GM19240 (cell line): ENCODE data around the gene HARS1.
"Not testable (repeated sequence)": the region's sequence is repeated elsewhere in the genome, so short reads cannot be mapped to it uniquely, and the experiment has no call there.

Experiments used
- DNase-seq: peaks from one replicate; pipeline ENCODE4 v3.0.0; 2011; ENCODE audit warnings: low spot score; ENCODE audit not compliant: insufficient read length

Gene HARS1, protein sequence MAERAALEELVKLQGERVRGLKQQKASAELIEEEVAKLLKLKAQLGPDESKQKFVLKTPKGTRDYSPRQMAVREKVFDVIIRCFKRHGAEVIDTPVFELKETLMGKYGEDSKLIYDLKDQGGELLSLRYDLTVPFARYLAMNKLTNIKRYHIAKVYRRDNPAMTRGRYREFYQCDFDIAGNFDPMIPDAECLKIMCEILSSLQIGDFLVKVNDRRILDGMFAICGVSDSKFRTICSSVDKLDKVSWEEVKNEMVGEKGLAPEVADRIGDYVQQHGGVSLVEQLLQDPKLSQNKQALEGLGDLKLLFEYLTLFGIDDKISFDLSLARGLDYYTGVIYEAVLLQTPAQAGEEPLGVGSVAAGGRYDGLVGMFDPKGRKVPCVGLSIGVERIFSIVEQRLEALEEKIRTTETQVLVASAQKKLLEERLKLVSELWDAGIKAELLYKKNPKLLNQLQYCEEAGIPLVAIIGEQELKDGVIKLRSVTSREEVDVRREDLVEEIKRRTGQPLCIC

DNA sequence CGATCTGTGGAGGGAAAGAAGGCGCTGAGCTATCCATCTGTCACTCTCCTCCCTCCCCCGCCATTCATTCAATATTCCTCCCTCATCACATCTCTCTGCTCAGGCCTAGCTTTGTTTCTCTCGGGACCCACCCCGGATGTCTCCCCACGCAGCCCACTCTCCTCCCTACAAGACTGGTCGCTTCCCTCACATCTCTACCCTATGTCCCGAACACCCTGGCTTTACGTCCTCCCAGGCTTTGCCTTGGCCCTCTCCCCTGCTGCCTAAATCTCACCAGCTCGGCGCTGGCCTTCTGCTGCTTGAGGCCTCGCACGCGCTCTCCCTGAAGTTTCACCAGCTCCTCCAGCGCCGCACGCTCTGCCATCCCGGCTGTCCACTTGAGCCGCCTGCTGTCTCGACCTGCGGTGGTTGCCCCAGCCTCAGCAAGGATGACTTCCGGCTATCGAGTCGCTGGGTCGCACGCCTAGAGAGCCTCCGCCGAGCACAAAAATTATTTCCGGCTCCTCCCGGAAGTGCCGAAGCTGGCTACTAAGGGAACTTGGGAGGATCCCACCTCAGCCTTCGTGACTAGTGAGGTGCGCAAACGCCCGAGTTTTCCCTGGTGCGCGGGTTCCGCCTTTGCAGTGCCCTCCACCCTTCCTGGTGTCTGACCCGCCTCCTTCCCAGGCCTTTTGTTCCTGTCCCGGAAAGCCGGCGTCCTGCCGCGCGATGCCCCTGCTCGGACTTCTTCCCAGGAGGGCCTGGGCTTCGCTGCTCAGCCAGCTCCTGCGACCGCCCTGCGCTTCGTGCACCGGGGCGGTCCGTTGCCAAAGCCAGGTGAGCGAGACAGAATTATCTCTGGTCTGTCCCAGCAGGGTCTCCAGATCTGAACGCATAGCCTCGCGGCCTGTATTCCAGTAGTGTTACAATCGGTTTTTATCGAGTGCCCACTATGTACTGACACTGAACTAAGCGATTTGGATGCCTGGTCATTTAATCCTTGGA lies at the start of gene HARS1, which contains the start of gene HARS2:
Gene HARS1 (minus strand): TSS at position 430 of the 984 bp plus-strand sequence. CDS start 66 bp downstream, at position 364.
Gene HARS2 (plus strand): TSS at position 515 of the 984 bp plus-strand sequence. CDS start 194 bp downstream, at position 709.
- peak; percentile 87 for DNase-seq

DNA sequence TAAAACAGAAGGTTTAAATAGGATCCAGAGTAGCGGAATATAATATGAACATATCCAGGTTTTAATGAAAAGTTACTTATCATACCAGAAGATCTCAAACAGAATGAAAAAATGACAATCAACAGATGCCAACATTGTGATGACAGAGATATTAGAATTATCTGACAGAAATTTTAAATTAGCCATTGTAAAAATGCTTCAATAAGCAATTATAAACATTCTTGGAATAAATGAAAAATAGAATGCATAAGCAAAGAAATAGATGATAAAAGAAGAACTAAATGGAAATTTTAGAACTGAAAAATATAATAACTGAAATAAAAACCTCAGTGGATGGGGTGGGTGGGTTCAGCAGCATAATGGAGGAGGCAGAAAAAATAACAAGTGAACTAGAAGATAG lies 46.3 kb upstream of the HARS1 start:
- no peak for DNase-seq

DNA sequence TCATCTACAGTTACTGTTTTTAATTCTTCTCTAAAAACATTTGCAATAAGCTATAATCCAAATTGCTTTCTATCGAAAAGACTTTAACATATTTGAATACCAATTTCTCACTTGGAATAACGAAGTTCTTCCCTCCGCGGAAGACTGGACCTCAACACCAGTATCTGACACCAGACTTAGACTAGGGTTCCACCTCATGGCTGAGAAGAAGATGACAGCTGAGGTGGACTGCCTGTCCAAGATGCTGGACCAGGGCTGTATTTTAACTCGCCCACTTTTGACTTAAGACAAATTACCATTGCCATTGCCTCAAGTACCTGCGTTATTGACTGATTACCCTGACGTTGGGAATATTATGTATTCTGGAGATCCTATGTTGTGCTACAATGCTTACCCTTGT lies 43.2 kb upstream of the HARS1 start:
- DNase-seq: no peak

GRCh38 chr5:140733098-140733497 lies 41.9 kb upstream of the HARS1 start:
- DNase-seq: no peak

DNA sequence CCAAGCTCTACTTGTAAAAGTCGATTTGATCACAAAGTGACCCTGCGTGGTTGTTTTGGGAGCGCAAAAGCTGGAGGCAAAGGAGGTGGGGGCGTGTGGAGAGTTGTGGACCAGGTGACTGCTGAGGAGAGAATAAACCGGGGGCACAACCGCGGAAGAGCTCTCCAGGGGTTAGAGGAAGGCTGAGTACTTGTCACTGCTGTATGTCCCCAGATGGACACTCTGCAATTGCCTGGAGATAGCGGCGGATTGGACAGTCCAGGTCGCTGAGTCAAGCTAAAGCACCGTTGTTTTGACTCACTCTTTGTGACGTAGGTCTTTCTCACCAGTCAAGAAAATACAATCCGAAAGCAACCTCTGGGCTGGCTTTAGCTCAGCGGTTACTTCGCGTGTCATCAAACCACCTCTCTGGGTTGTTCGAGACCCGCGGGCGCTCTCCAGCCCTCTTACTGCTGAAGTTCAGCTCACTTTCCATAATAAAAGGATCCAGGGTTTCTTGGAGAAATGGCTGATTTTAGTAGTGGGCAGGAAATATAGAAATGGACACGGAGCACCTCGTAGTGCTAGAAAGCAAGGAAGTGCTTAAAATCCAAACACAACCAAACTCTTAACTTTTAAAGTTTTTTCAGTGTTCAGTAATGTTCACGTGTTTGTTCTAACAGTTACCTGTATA lies 34.8 kb upstream of the HARS1 start:
- peak; percentile 24 for DNase-seq

GRCh38 chr5:140721395-140721794 lies 30.2 kb upstream of the HARS1 start:
- not testable (repeated sequence) for DNase-seq

- not testable (repeated sequence) for DNase-seq
These were observed 29.6 kb upstream of the HARS1 start for GRCh38 chr5:140720738-140721137.

GRCh38 chr5:140718266-140718592 lies 27.1 kb upstream of the HARS1 start:
- DNase-seq: no peak

DNA sequence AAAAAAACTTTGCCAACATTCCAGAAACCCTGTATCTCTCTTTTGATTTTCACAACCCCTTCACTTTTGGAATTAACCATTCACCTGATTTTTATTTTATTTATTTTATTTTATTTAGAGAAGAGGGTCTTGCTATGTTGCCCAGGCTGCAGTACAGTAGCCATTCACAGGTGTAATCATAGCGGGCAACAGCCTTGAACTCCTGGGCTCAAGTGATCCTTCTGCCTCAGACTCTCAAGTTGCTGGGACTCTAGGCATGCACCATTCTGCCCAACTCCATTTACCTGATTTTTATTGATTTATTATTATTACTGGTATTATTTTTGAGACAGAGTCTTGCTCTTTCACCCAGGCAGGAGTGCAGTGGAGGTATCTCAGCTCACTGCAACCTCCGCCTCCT lies 25.1 kb upstream of the HARS1 start:
- not testable (repeated sequence) for DNase-seq

DNA sequence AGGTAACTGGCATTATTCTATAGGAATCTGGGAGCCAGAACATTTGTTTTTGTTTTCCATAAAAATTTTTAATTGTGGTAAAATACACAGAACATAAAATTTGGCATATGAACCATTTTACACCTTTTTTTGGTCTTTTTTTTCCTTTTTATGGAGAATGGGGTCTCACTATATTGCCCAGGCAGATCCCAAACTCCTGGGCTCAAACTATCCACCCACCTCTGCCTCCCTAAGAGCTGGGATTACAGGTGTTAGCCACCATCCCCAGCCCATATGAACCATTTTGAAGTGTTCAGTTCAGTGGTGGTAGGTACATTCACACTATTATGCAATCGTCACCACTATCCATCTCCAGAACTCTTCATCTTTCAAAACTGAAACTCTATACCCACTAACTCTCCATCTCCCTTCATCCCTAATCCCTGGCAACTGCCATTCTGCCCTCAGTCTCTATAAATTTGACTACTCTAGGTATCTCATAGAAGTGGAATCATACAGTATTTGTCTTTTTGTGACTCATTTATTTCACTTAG lies 22.5 kb upstream of the HARS1 start:
- DNase-seq: no peak

DNA sequence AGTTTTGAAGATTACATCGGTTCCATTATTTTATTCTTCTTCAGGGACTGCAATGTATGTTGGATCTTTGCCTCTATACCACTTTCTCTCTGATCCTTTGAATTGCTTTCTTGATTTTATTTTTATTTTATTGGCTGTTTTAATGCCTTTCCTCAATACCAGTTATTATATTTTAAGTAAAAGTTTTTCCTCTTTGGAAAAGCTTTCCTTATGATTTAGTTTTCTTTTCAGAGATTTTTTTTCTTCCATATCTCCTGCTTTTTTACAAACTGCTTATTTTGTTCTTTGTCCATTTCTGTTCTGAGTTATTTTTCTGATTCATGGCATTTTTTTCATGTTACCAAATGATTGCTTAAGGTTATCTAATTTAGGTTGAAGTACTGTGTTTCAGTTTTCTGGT lies 20.6 kb upstream of the HARS1 start:
- no peak for DNase-seq

DNA sequence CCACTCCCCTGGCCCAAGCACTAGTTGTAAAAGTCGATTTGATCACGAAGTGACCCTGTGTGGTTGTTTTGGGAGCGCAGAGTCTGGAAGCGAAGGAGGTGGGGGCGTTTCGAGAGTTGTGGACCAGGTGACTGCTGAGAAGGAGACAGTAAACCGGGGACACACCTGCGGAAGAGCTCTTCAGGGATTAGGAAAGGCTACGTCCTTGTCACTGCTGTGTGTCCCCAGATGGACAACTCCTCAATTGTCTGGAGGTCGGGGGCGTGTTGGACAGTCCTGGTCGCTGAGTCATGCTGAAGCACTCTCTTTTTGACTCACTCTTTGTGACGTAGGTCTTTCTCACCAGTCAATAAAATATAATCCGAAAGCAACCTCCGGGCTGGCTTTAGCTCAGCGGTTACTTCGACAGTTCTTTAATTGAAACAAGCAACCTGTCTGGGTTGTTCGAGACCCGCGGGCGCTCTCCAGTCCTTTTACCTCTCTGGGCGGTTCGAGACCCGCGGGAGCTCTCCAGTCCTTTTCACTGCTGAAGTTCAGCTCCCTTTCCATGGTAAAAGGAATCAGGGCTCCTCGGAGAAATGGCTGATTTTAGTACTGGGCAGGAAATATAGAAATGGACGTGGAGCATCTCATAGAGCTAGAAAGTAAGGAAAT lies 19.9 kb upstream of the HARS1 start:
- peak; percentile 50 for DNase-seq

- DNase-seq: not testable (repeated sequence)
These were observed 17.6 kb upstream of the HARS1 start for GRCh38 chr5:140708787-140709186.

DNA sequence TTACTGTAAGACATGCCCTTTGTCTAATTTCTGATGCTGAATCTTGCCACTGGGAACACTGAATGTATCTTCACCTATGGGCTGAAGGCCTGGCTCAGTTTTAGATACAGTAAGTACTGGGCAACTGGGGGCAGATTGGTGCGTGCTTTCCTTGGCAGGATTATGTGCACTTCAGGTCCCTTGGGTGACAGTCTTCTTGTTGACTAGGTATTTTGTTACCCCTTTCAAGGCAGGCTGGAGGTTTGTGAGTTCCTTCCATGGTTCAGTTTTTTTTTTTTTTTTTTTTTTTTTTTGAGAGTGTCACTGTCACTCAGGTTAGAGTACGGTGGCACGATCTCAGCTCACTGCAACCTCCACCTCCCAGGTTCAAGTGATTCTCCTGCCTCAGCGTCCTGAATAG lies 16.6 kb upstream of the HARS1 start:
- no peak for DNase-seq

- peak; percentile 84 for DNase-seq
These were observed 9.3 kb upstream of the HARS1 start, which contains the start of gene ZMAT2 for GRCh38 chr5:140700177-140701144. ZMAT2 (plus strand) TSS chr5:140700447; CDS start chr5:140700461, 14 bp downstream.

GRCh38 chr5:140696891-140697492 lies 5.8 kb upstream of the HARS1 start:
- DNase-seq: no peak

- no peak for DNase-seq
These were observed 3.1 kb upstream of the HARS1 start for GRCh38 chr5:140694276-140694675.

- no peak for DNase-seq
These were observed 716 bp downstream of the HARS1 start for GRCh38 chr5:140690376-140690932.
